Cardiac septum (tissue), 1 donor: Measurements from ENCODE around the gene SLC48A1. TPM values are rescaled to one million over a fixed set of nuclear protein-coding genes. Genes with fewer than 3 reads are reported as not detected.

Experiments
- DNase-seq: peaks from one replicate; pipeline ENCODE4 v3.0.0-alpha.2; 2020; ENCODE audit warnings: low spot score
- intact Hi-C: fragments of 100-400 bp; cut with DNase I; formaldehyde crosslinking; loops from one replicate; pipeline ENCODE4 v1.14.0; 2022
- total RNA-seq: library from RNA; stranded (reverse); fragmentation: NEBNext Ultra II Directional; extraction: Animal tissue kit (Norgen Biotek cat#: 25700); gene quantifications from one replicate; pipeline ENCODE4 v1.2.1, GENCODE V29; 2021
- donor health status: DM: no; HTN: no; CAD: no.

SLC48A1 gene
- total RNA-seq, 1 donor from 2014 or later = 20.7 TPM

- intact Hi-C loops = no loop called here
- DNase-seq = no peak
Measured at GRCh38 chr12:47743311-47743860, 29.7 kb upstream of the SLC48A1 start.

- no peak for DNase-seq
- intact Hi-C loops = loop anchor here (2.0 kb wide), 1 partner anchor 21 kb away; no protein-coding TSS in a partner anchor
Measured at GRCh38 chr12:47744005-47744651, 28.9 kb upstream of the SLC48A1 start.

GRCh38 chr12:47744778-47745436 lies 28.1 kb upstream of the SLC48A1 start:
- intact Hi-C loops = loop anchor here (2.0 kb wide), 1 partner anchor 20 kb away; no protein-coding TSS in a partner anchor

GRCh38 chr12:47745485-47746041 lies 27.5 kb upstream of the SLC48A1 start:
- no peak for DNase-seq

More at GRCh38 chr12:47744778-47745436, 28.1 kb upstream of the SLC48A1 start:
- no peak for DNase-seq

GRCh38 chr12:47746073-47746472 lies 27.0 kb upstream of the SLC48A1 start:
- DNase-seq = no peak
- intact Hi-C loops = no loop called here

More at GRCh38 chr12:47745485-47746041, 27.5 kb upstream of the SLC48A1 start:
- intact Hi-C loops = loop anchor here (2.0 kb wide), 1 partner anchor 19 kb away; no protein-coding TSS in a partner anchor

- no peak for DNase-seq
- intact Hi-C loops = no loop called here
Measured at GRCh38 chr12:47746523-47746922, 26.5 kb upstream of the SLC48A1 start.

GRCh38 chr12:47747126-47747525 lies 25.9 kb upstream of the SLC48A1 start:
- intact Hi-C loops = no loop called here
- no peak for DNase-seq

- intact Hi-C loops = no loop called here
- no peak for DNase-seq
Measured at GRCh38 chr12:47747596-47748506, 25.2 kb upstream of the SLC48A1 start.

GRCh38 chr12:47748507-47748828 lies 24.6 kb upstream of the SLC48A1 start:
- no peak for DNase-seq
- intact Hi-C loops = no loop called here

GRCh38 chr12:47748899-47749298 lies 24.1 kb upstream of the SLC48A1 start:
- intact Hi-C loops = no loop called here

GRCh38 chr12:47750229-47750798 lies 22.7 kb upstream of the SLC48A1 start:
- intact Hi-C loops = no loop called here
- DNase-seq = no peak

More at GRCh38 chr12:47748899-47749298, 24.1 kb upstream of the SLC48A1 start:
- no peak for DNase-seq

GRCh38 chr12:47750916-47751470 lies 22.0 kb upstream of the SLC48A1 start:
- intact Hi-C loops = no loop called here
- no peak for DNase-seq

- no peak for DNase-seq
- intact Hi-C loops = no loop called here
Measured at GRCh38 chr12:47751561-47751960, 21.5 kb upstream of the SLC48A1 start.

- DNase-seq = no peak
- intact Hi-C loops = no loop called here
Measured at GRCh38 chr12:47752121-47752520, 20.9 kb upstream of the SLC48A1 start.

GRCh38 chr12:47752552-47752951 lies 20.5 kb upstream of the SLC48A1 start:
- intact Hi-C loops = no loop called here

GRCh38 chr12:47753021-47754001 lies 19.7 kb upstream of the SLC48A1 start:
- DNase-seq = peak; percentile 91
- intact Hi-C loops = loop anchor here (1.0 kb wide), 1 partner anchor 16 kb away; no protein-coding TSS in a partner anchor

More at GRCh38 chr12:47752552-47752951, 20.5 kb upstream of the SLC48A1 start:
- no peak for DNase-seq

- DNase-seq = no peak
- intact Hi-C loops = no loop called here
Measured at GRCh38 chr12:47754126-47754525, 18.9 kb upstream of the SLC48A1 start.

GRCh38 chr12:47754881-47755280 lies 18.2 kb upstream of the SLC48A1 start:
- peak; percentile 77 for DNase-seq
- intact Hi-C loops = no loop called here
